Naive thymus-derived CD8-positive, alpha-beta T cell (primary cell): ENCODE data around the gene SKIL. TPM values are rescaled to one million over a fixed set of nuclear protein-coding genes. Genes with fewer than 3 reads are reported as not detected.
A peak's percentile ranks its signal among the peaks of the same experiment; 100 is the strongest.

Experiments used
- ATAC-seq, 2 donors: fragments of 150-1000 bp; cut with Tn5 transposase in 1 of 2; sonication (Bioruptor Pico), chemical (Tn5 transposase) in 1 of 2; 1 replicate in 1 of 2; 2 replicates in 1 of 2; pipeline ENCODE4 v1.10.0; 2021; ENCODE audit warnings: mild to moderate bottlenecking in 2 of 2, moderate library complexity in 2 of 2
- POLR2A ChIA-PET: fragments of 350-600 bp; sonication (Branson Sonifier 250); formaldehyde crosslinking; loops from one replicate; lab custom pipeline; 2021; ENCODE audit warnings: antibody characterized with exemption; lab: Charles Lee
- DNase-seq, 10 donors: peaks; one replicate each; pipeline versions ENCODE4 v3.0.0 to v3.0.0-alpha.2; 2020 to 2022
- H3K27ac Mint-ChIP-seq, 10 donors: one replicate each; pipeline ENCODE4 v1.8.0; 2020 to 2022; ENCODE audit warnings: mild to moderate bottlenecking in 10 of 10, mixed read lengths in 10 of 10, moderate library complexity in 4 of 10, inconsistent platforms in 1 of 10
- H3K27me3 Mint-ChIP-seq, 5 donors: one replicate each; pipeline ENCODE4 v1.8.0; 2021 to 2022; ENCODE audit warnings: mixed read lengths in 5 of 5
- H3K36me3 Mint-ChIP-seq, 3 donors: one replicate each; pipeline ENCODE4 v1.8.0; 2020 to 2022; ENCODE audit warnings: mixed read lengths in 3 of 3, mild to moderate bottlenecking in 2 of 3, inconsistent platforms in 1 of 3
- H3K4me1 Mint-ChIP-seq, 4 donors: one replicate each; pipeline ENCODE4 v1.8.0; 2021 to 2022; ENCODE audit warnings: mixed read lengths in 4 of 4
- H3K4me3 Mint-ChIP-seq, 10 donors: one replicate each; pipeline ENCODE4 v1.8.0; 2020 to 2022; ENCODE audit warnings: mild to moderate bottlenecking in 10 of 10, mixed read lengths in 10 of 10, moderate library complexity in 6 of 10, inconsistent platforms in 1 of 10
- H3K9me3 Mint-ChIP-seq, 9 donors: one replicate each; pipeline ENCODE4 v1.8.0; 2020 to 2022; ENCODE audit warnings: mixed read lengths in 9 of 9, mild to moderate bottlenecking in 3 of 9, inconsistent platforms in 1 of 9, moderate library complexity in 1 of 9
- polyA plus RNA-seq, 3 donors: library from polyadenylated mRNA; unstranded; fragments of 300-500 nt; fragmentation: Illumina TruSeq; gene quantifications; one replicate each; pipeline ENCODE4 v1.2.3, GENCODE V29; 2021
- total RNA-seq, 8 experiments: library from RNA in 2 of 8; stranded (reverse) in 2 of 8; gene quantifications; one replicate each; pipeline ENCODE4 v1.2.3 and lab custom pipeline; 2021 to 2026

The SKIL gene
- total and polyA plus RNA-seq, 5 experiments from 2014 or later: 2.5 to 67.2 (median 6.6) TPM

- H3K4me3 Mint-ChIP-seq: peak overlapping the region; percentile 74 to 88 (median 80)
- POLR2A ChIA-PET: interaction anchor here (0.6 to 2.9 kb wide), 16 partner anchors 11 to 930 kb away, joined by 3 to 25 read pairs (median 5); partner anchors contain the start of genes PHC3, PRKCI, RPL22L1 and SEC62
- peak in 7 of 10 donors; percentile 13 to 49 (median 38) for DNase-seq
- H3K9me3 Mint-ChIP-seq: peaks cover 0 to 5% (median 0%) of the 10 kb centered on the region in 9 donors
- peaks cover 7 to 13% (median 9%) of the 10 kb centered on the region in 3 donors for H3K36me3 Mint-ChIP-seq
- H3K27ac Mint-ChIP-seq: peak overlapping the region; percentile 82 to 96 (median 92)
- peaks cover 19 to 75% (median 47%) of the 10 kb centered on the region in 4 donors for H3K4me1 Mint-ChIP-seq
- ATAC-seq: no peak
- no peaks in the 10 kb centered on the region for H3K27me3 Mint-ChIP-seq
Measured at GRCh38 chr3:170355738-170356595, 1.5 kb upstream of the SKIL start.

- Mint-ChIP-seq H3K4me1 (peaks cover 19 to 78% (median 49%) of the 10 kb centered on the region in 4 donors), H3K36me3 (peaks cover 7 to 19% (median 15%) of the 10 kb centered on the region in 3 donors), H3K27ac (peak overlapping the region; percentile 82 to 96 (median 92)), H3K4me3 (peak overlapping the region; percentile 74 to 88 (median 80)), H3K27me3 (no peaks in the 10 kb centered on the region), H3K9me3 (peaks cover 0 to 9% (median under 1%) of the 10 kb centered on the region in 9 donors)
- DNase-seq: peak in 7 of 10 donors; percentile 16 to 66 (median 54)
- POLR2A ChIA-PET: interaction anchor here (0.6 to 2.9 kb wide), 22 partner anchors 9 to 930 kb away, joined by 3 to 25 read pairs (median 4); partner anchors contain the start of genes PHC3, PRKCI, RPL22L1 and SEC62
- ATAC-seq: peak in 1 of 2 donors; percentile 1
Measured at GRCh38 chr3:170356596-170357175, 829 bp upstream of the SKIL start.

- Mint-ChIP-seq H3K27ac (peak overlapping the region; percentile 86 to 100 (median 96)), H3K36me3 (peaks cover 7 to 25% (median 18%) of the 10 kb centered on the region in 3 donors)
- POLR2A ChIA-PET: interaction anchor here (0.6 to 2.9 kb wide), 9 partner anchors 11 to 594 kb away, joined by 3 to 25 read pairs (median 10); partner anchors contain the start of genes PHC3, PRKCI, RPL22L1 and TERC
Measured at GRCh38 chr3:170358042-170359010, 811 bp downstream of the SKIL start.

GRCh38 chr3:170359178-170359704 lies 1.7 kb downstream of the SKIL start:
- Mint-ChIP-seq H3K4me1 (peaks cover 18 to 77% (median 53%) of the 10 kb centered on the region in 4 donors), H3K36me3 (peaks cover 13 to 28% (median 18%) of the 10 kb centered on the region in 3 donors), H3K9me3 (peaks cover 0 to 13% (median 2%) of the 10 kb centered on the region in 9 donors), H3K27me3 (no peaks in the 10 kb centered on the region), H3K27ac (peak overlapping the region; percentile 24 to 99 (median 95)), H3K4me3 (peak overlapping the region; percentile 85 to 98 (median 92))
- POLR2A ChIA-PET: no interaction called here
- no peak for DNase-seq
- no peak for ATAC-seq

More at GRCh38 chr3:170358042-170359010, 811 bp downstream of the SKIL start:
- peak overlapping the region; percentile 85 to 98 (median 92) for H3K4me3 Mint-ChIP-seq
- no peaks in the 10 kb centered on the region for H3K27me3 Mint-ChIP-seq
- DNase-seq: peak; percentile 66 to 86 (median 74)
- ATAC-seq: peak; percentile 21 to 27
- H3K4me1 Mint-ChIP-seq: peaks cover 21 to 77% (median 55%) of the 10 kb centered on the region in 4 donors
- peaks cover 0 to 12% (median 2%) of the 10 kb centered on the region in 9 donors for H3K9me3 Mint-ChIP-seq

- Mint-ChIP-seq H3K9me3 (peaks cover 0 to 16% (median 5%) of the 10 kb centered on the region in 9 donors), H3K36me3 (peaks cover 18 to 36% (median 21%) of the 10 kb centered on the region in 3 donors), H3K27ac (peak overlapping the region in 3 of 10 donors; percentile 36 to 60 (median 46)), H3K4me3 (peak overlapping the region in 4 of 10 donors; percentile 12 to 49 (median 38)), H3K27me3 (no peaks in the 10 kb centered on the region), H3K4me1 (peaks cover 18 to 74% (median 59%) of the 10 kb centered on the region in 4 donors)
- POLR2A ChIA-PET: no interaction called here
- DNase-seq (no peak), ATAC-seq (no peak)
Measured at GRCh38 chr3:170360466-170360865, 3.0 kb downstream of the SKIL start.

- H3K9me3 Mint-ChIP-seq: peaks cover 0 to 16% (median 5%) of the 10 kb centered on the region in 9 donors
- ATAC-seq (no peak), DNase-seq (no peak)
- peaks cover 18 to 36% (median 21%) of the 10 kb centered on the region in 3 donors for H3K36me3 Mint-ChIP-seq
- peak overlapping the region in 2 of 10 donors; percentile 39 to 58 for H3K4me3 Mint-ChIP-seq
- H3K4me1 Mint-ChIP-seq: peaks cover 18 to 69% (median 55%) of the 10 kb centered on the region in 4 donors
- peak overlapping the region in 3 of 10 donors; percentile 1 to 60 (median 36) for H3K27ac Mint-ChIP-seq
- POLR2A ChIA-PET: interaction anchor here (0.6 kb wide), 1 partner anchor 1610 kb away, joined by 4 read pairs; no protein-coding TSS in a partner anchor
- H3K27me3 Mint-ChIP-seq: no peaks in the 10 kb centered on the region
Measured at GRCh38 chr3:170360916-170361315, 3.4 kb downstream of the SKIL start.

GRCh38 chr3:170361711-170362110 lies 4.2 kb downstream of the SKIL start:
- peaks cover 0 to 16% (median 5%) of the 10 kb centered on the region in 9 donors for H3K9me3 Mint-ChIP-seq
- POLR2A ChIA-PET: interaction anchor here (0.6 kb wide), 2 partner anchors 182 to 1609 kb away, joined by 4 read pairs; no protein-coding TSS in a partner anchor
- peak overlapping the region in 1 of 10 donors; percentile 53 for H3K27ac Mint-ChIP-seq
- peaks cover 13 to 67% (median 49%) of the 10 kb centered on the region in 4 donors for H3K4me1 Mint-ChIP-seq
- no peaks in the 10 kb centered on the region for H3K27me3 Mint-ChIP-seq
- peak overlapping the region in 3 of 10 donors; percentile 1 to 62 (median 9) for H3K4me3 Mint-ChIP-seq
- peaks cover 18 to 36% (median 21%) of the 10 kb centered on the region in 3 donors for H3K36me3 Mint-ChIP-seq
- ATAC-seq (no peak), DNase-seq (no peak)

GRCh38 chr3:170363471-170363994 lies 6.0 kb downstream of the SKIL start:
- POLR2A ChIA-PET: interaction anchor here (0.7 kb wide), 2 partner anchors 9 to 22 kb away, joined by 4 to 6 read pairs; no protein-coding TSS in a partner anchor
- H3K36me3 Mint-ChIP-seq: peaks cover 18 to 36% (median 21%) of the 10 kb centered on the region in 3 donors
- peaks cover 9 to 76% (median 41%) of the 10 kb centered on the region in 4 donors for H3K4me1 Mint-ChIP-seq
- H3K27ac Mint-ChIP-seq: peak overlapping the region in 3 of 10 donors; percentile 5 to 81 (median 15)
- H3K9me3 Mint-ChIP-seq: peaks cover 0 to 16% (median 5%) of the 10 kb centered on the region in 9 donors
- no peaks in the 10 kb centered on the region for H3K27me3 Mint-ChIP-seq
- DNase-seq (no peak), ATAC-seq (no peak)
- H3K4me3 Mint-ChIP-seq: peak overlapping the region in 2 of 10 donors; percentile 27 to 39

- no peak for ATAC-seq
- no peak for DNase-seq
- H3K27me3 Mint-ChIP-seq: no peaks in the 10 kb centered on the region
- H3K4me1 Mint-ChIP-seq: peaks cover 5 to 73% (median 34%) of the 10 kb centered on the region in 4 donors
- no peak overlapping the region for H3K27ac Mint-ChIP-seq
- H3K4me3 Mint-ChIP-seq: peak overlapping the region in 4 of 10 donors; percentile 11 to 64 (median 30)
- POLR2A ChIA-PET: interaction anchor here (1.2 kb wide), 1 partner anchor 8 kb away, joined by 3 read pairs; no protein-coding TSS in a partner anchor
- H3K9me3 Mint-ChIP-seq: peaks cover 0 to 13% (median 5%) of the 10 kb centered on the region in 9 donors
- H3K36me3 Mint-ChIP-seq: peaks cover 18 to 32% (median 21%) of the 10 kb centered on the region in 3 donors
Measured at GRCh38 chr3:170364965-170365364, 7.5 kb downstream of the SKIL start.

- Mint-ChIP-seq H3K9me3 (peaks cover 0 to 5% (median 4%) of the 10 kb centered on the region in 9 donors), H3K36me3 (peaks cover 0 to 18% (median 16%) of the 10 kb centered on the region in 3 donors), H3K27me3 (no peaks in the 10 kb centered on the region), H3K4me3 (peak overlapping the region in 1 of 10 donors; percentile 21), H3K27ac (peak overlapping the region in 1 of 10 donors; percentile 72), H3K4me1 (peaks cover 4 to 69% (median 28%) of the 10 kb centered on the region in 4 donors)
- ATAC-seq (no peak), DNase-seq (no peak)
- POLR2A ChIA-PET: interaction anchor here (0.7 kb wide), 1 partner anchor 12 kb away, joined by 3 read pairs; no protein-coding TSS in a partner anchor
Measured at GRCh38 chr3:170367797-170368196, 10.3 kb downstream of the SKIL start.
